GM19455 (cell line): Measurements from ENCODE around the gene MAST3.

ENCODE experiments used
- ATAC-seq: cut with Tn5 transposase; IDR thresholded peaks from one replicate; pipeline ENCODE4 v1.9.1; 2021; ENCODE audit not compliant: unreplicated experiment

Gene MAST3

GRCh38 chr19:18110609-18111232 is 13.1 kb downstream of the MAST3 start:
- ATAC-seq, result no peak

GRCh38 chr19:18112989-18113478 is 15.5 kb downstream of the MAST3 start:
- ATAC-seq, result no peak

- no peak for ATAC-seq
Observed at GRCh38 chr19:18113827-18114226, 16.2 kb downstream of the MAST3 start.

GRCh38 chr19:18114483-18114882 is 16.9 kb downstream of the MAST3 start:
- no peak for ATAC-seq

- ATAC-seq, result no peak
Observed at GRCh38 chr19:18117364-18117691, 19.8 kb downstream of the MAST3 start.

- no peak for ATAC-seq
Observed at GRCh38 chr19:18117692-18118378, 20.3 kb downstream of the MAST3 start.

GRCh38 chr19:18118420-18119012 is 20.9 kb downstream of the MAST3 start:
- ATAC-seq, result no peak

- ATAC-seq, result no peak
Observed at GRCh38 chr19:18119013-18119716, 21.6 kb downstream of the MAST3 start.

GRCh38 chr19:18119717-18120105 is 22.1 kb downstream of the MAST3 start:
- no peak for ATAC-seq

- no peak for ATAC-seq
Observed at GRCh38 chr19:18120127-18120526, 22.5 kb downstream of the MAST3 start.

GRCh38 chr19:18121166-18121565 is 23.6 kb downstream of the MAST3 start:
- ATAC-seq, result no peak

GRCh38 chr19:18122424-18122823 is 24.8 kb downstream of the MAST3 start:
- no peak for ATAC-seq

GRCh38 chr19:18122860-18123795 is 25.6 kb downstream of the MAST3 start:
- ATAC-seq, result no peak

GRCh38 chr19:18123819-18124218 is 26.2 kb downstream of the MAST3 start:
- ATAC-seq, result no peak

- no peak for ATAC-seq
Observed at GRCh38 chr19:18126097-18126496, 28.5 kb downstream of the MAST3 start.

GRCh38 chr19:18128044-18128443 is 30.5 kb downstream of the MAST3 start:
- ATAC-seq, result no peak

GRCh38 chr19:18128805-18129204 is 31.2 kb downstream of the MAST3 start:
- ATAC-seq, result no peak

- ATAC-seq, result no peak
Observed at GRCh38 chr19:18130523-18131242, 33.1 kb downstream of the MAST3 start.

- no peak for ATAC-seq
Observed at GRCh38 chr19:18131841-18132596, 34.4 kb downstream of the MAST3 start.
